ENCODE results near the gene ITGBL1.
A peak's percentile ranks its signal among the peaks of the same experiment; 100 is the strongest.

ITGBL1 gene

GRCh38 chr13:101522607-101523006 lies 70.1 kb downstream of the ITGBL1 start:
- Histone ChIP-seq H3K23ac (ENCODE audit: low read length in 2 of 2) (no peak overlapping the region), H2BK12ac (ENCODE audit: low read length in 2 of 2) (no peak overlapping the region), H3K27ac (ENCODE audit: low read length, poor library complexity, severe bottlenecking) (no peak overlapping the region), H3K36me3 (ENCODE audit: control insufficient read depth in 1 of 2, insufficient read depth in 2 of 2, low read depth in 1 of 2, low read length in 2 of 2) (no peaks in the 10 kb centered on the region), H2AK5ac (ENCODE audit: low read length, severe bottlenecking) (no peak overlapping the region), H3K4me3 (ENCODE audit: insufficient read depth in 1 of 2, low read depth in 1 of 2, low read length in 2 of 2) (no peak overlapping the region), H4K91ac (ENCODE audit: low read length) (no peak overlapping the region), H2AFZ (ENCODE audit: low read depth, low read length) (no peak overlapping the region), H2BK120ac (ENCODE audit: low read depth, low read length) (no peak overlapping the region), H3K4me1 (ENCODE audit: control insufficient read depth, insufficient read depth, low read depth, low read length) (peaks cover 2% of the 10 kb centered on the region), H3K9me3 (ENCODE audit: control insufficient read depth, low read length) (no peaks in the 10 kb centered on the region), H2BK15ac (ENCODE audit: low read depth, poor library complexity, severe bottlenecking) (no peak overlapping the region), H3K4ac (ENCODE audit: low read depth in 1 of 2, low read length in 2 of 2) (no peak overlapping the region), H4K8ac (ENCODE audit: low read length) (no peak overlapping the region), H3K79me1 (replicated peaks; ENCODE audit: low read length, poor library complexity, severe bottlenecking) (no peaks in the 10 kb centered on the region), H3K27me3 (ENCODE audit: control insufficient read depth in 1 of 2, insufficient read depth in 1 of 2, low read length in 2 of 2) (no peaks in the 10 kb centered on the region), H3K14ac (ENCODE audit: low read length in 2 of 2) (no peak overlapping the region), H3K18ac (ENCODE audit: low read depth in 1 of 2, low read length in 2 of 2) (no peak overlapping the region), H3K9ac (ENCODE audit: low read length) (no peak overlapping the region), H2BK5ac (ENCODE audit: low read depth, low read length, poor library complexity, severe bottlenecking) (no peak overlapping the region), H3K4me2 (ENCODE audit: low read length, poor library complexity, severe bottlenecking) (no peak overlapping the region)
- 98% methylated on average over 4 of the region's 5 CpGs for WGBS
- no peak for DNase-seq

DNA sequence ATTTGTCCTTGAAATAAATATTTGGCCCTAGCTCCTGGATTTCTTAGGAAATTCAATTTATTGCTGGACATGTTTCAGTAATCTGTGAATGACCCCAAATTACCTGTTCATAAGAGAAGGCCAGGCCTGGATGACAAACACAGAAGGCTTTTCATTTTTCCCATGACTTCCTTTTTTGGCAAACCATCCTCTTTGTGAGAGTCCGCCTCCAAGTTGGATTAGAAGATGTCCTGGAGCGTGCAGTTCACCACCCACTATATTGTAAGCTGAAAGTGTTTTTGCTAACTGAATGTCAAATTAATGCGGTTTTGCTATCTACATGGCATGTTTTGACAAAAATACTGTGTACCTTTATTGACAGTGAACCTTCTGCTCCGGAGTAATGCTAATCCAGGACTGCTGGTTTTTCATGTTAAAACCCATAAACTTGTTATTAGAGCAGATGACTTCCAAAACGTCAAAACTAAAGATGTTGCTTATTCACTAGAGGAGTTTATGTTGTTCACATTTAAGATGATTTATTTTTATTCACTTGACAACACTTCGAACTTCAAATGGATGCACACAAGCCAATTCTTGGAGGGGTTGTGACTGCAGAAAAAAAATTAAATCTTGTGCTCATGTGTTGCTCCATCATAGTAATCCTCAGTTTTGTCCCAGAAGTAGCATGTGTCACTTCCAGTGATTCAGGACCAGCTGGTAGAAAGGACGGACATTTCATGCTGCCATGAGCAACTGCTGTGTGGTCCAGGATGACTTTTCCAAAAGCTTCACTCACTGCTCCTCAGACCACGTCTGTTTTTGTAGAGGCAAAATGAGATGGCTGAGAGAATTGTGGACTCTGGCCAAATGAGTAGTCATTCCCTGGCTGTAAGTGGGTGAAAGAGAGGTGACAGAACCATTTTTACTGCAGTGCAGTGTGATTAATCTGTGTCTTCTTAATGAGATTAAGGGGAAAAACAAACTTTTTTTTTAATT lies 71.0 kb downstream of the ITGBL1 start:
- Histone ChIP-seq H2BK120ac (ENCODE audit: low read depth, low read length) (no peak overlapping the region), H3K79me1 (replicated peaks; ENCODE audit: low read length, poor library complexity, severe bottlenecking) (no peaks in the 10 kb centered on the region), H3K4ac (ENCODE audit: low read depth in 1 of 2, low read length in 2 of 2) (no peak overlapping the region), H3K4me2 (ENCODE audit: low read length, poor library complexity, severe bottlenecking) (no peak overlapping the region), H2BK15ac (ENCODE audit: low read depth, poor library complexity, severe bottlenecking) (no peak overlapping the region), H2BK5ac (ENCODE audit: low read depth, low read length, poor library complexity, severe bottlenecking) (no peak overlapping the region), H3K9me3 (ENCODE audit: control insufficient read depth, low read length) (no peaks in the 10 kb centered on the region), H3K14ac (ENCODE audit: low read length in 2 of 2) (no peak overlapping the region), H3K4me1 (ENCODE audit: control insufficient read depth, insufficient read depth, low read depth, low read length) (peaks cover 2% of the 10 kb centered on the region), H3K4me3 (ENCODE audit: insufficient read depth in 1 of 2, low read depth in 1 of 2, low read length in 2 of 2) (peak overlapping the region in 1 of 2 experiments; percentile 5), H3K23ac (ENCODE audit: low read length in 2 of 2) (no peak overlapping the region), H4K8ac (ENCODE audit: low read length) (no peak overlapping the region), H2BK12ac (ENCODE audit: low read length in 2 of 2) (no peak overlapping the region), H2AK5ac (ENCODE audit: low read length, severe bottlenecking) (no peak overlapping the region), H3K27ac (ENCODE audit: low read length, poor library complexity, severe bottlenecking) (no peak overlapping the region), H4K91ac (ENCODE audit: low read length) (no peak overlapping the region), H3K27me3 (ENCODE audit: control insufficient read depth in 1 of 2, insufficient read depth in 1 of 2, low read length in 2 of 2) (no peaks in the 10 kb centered on the region), H2AFZ (ENCODE audit: low read depth, low read length) (no peak overlapping the region), H3K9ac (ENCODE audit: low read length) (peak overlapping the region; percentile 18), H3K36me3 (ENCODE audit: control insufficient read depth in 1 of 2, insufficient read depth in 2 of 2, low read depth in 1 of 2, low read length in 2 of 2) (no peaks in the 10 kb centered on the region), H3K18ac (ENCODE audit: low read depth in 1 of 2, low read length in 2 of 2) (no peak overlapping the region)
- peak; percentile 25 for DNase-seq
- WGBS: 60% methylated on average over 6 of the region's 8 CpGs

DNA sequence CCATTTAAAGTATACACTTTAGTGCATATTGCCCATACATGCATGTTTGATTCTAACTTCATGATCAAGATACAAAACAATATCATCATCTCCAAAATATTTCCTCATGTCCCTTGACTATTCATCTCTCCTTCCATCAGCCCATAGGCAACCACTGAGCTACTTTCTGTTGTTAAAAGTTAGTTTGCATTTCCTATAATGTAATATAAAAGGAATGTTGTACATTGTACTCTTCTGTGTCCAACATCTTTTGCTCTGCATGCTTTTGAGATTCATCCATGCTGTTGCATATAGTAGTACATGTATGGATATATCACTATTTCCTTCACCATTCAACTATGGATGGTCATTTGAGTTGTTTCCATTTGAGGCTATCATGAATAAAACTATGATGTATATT lies 74.7 kb downstream of the ITGBL1 start:
- Histone ChIP-seq H2BK120ac (ENCODE audit: low read depth, low read length) (no peak overlapping the region), H3K23ac (ENCODE audit: low read length in 2 of 2) (no peak overlapping the region), H3K4me2 (ENCODE audit: low read length, poor library complexity, severe bottlenecking) (no peak overlapping the region), H3K9ac (ENCODE audit: low read length) (no peak overlapping the region), H2BK5ac (ENCODE audit: low read depth, low read length, poor library complexity, severe bottlenecking) (no peak overlapping the region), H3K9me3 (ENCODE audit: control insufficient read depth, low read length) (no peaks in the 10 kb centered on the region), H3K27ac (ENCODE audit: low read length, poor library complexity, severe bottlenecking) (no peak overlapping the region), H3K18ac (ENCODE audit: low read depth in 1 of 2, low read length in 2 of 2) (no peak overlapping the region), H3K79me1 (replicated peaks; ENCODE audit: low read length, poor library complexity, severe bottlenecking) (no peaks in the 10 kb centered on the region), H3K36me3 (ENCODE audit: control insufficient read depth in 1 of 2, insufficient read depth in 2 of 2, low read depth in 1 of 2, low read length in 2 of 2) (no peaks in the 10 kb centered on the region), H4K91ac (ENCODE audit: low read length) (no peak overlapping the region), H2AFZ (ENCODE audit: low read depth, low read length) (no peak overlapping the region), H4K8ac (ENCODE audit: low read length) (no peak overlapping the region), H3K27me3 (ENCODE audit: control insufficient read depth in 1 of 2, insufficient read depth in 1 of 2, low read length in 2 of 2) (no peaks in the 10 kb centered on the region), H3K4me3 (ENCODE audit: insufficient read depth in 1 of 2, low read depth in 1 of 2, low read length in 2 of 2) (no peak overlapping the region), H2BK15ac (ENCODE audit: low read depth, poor library complexity, severe bottlenecking) (no peak overlapping the region), H3K4me1 (ENCODE audit: control insufficient read depth, insufficient read depth, low read depth, low read length) (peaks cover 2% of the 10 kb centered on the region), H2AK5ac (ENCODE audit: low read length, severe bottlenecking) (no peak overlapping the region), H2BK12ac (ENCODE audit: low read length in 2 of 2) (no peak overlapping the region), H3K4ac (ENCODE audit: low read depth in 1 of 2, low read length in 2 of 2) (no peak overlapping the region), H3K14ac (ENCODE audit: low read length in 2 of 2) (no peak overlapping the region)
- no peak for DNase-seq

DNA sequence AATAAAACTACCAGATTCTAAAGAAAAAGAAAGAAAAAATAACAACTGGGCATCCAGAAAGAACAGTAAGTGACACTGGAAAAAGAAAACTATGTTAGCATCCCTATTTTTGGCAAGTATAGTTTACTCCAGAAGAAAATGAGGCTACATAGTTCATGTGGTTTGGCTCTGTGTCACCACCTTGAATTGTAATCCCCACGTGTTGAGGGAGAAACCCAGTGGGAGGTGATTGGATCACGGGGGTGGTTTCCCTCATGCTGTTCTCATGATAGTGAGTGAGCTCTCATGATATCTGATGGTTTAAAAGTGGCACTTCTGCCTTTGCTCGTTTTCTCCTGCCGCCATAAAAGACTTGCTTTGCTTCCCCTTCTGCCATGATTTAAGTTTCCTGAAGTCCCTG lies 76.9 kb downstream of the ITGBL1 start:
- no peak overlapping the region for H3K23ac ChIP-seq (ENCODE audit: low read length in 2 of 2)
- no peak overlapping the region for H4K91ac ChIP-seq (ENCODE audit: low read length)
- no peak overlapping the region for H2BK5ac ChIP-seq (ENCODE audit: low read depth, low read length, poor library complexity, severe bottlenecking)
- DNase-seq: peak; percentile 60
- H3K27me3 ChIP-seq (ENCODE audit: control insufficient read depth in 1 of 2, insufficient read depth in 1 of 2, low read length in 2 of 2): no peaks in the 10 kb centered on the region
- peak overlapping the region in 1 of 2 experiments; percentile 64 for H3K4me3 ChIP-seq (ENCODE audit: insufficient read depth in 1 of 2, low read depth in 1 of 2, low read length in 2 of 2)
- H3K4me2 ChIP-seq (ENCODE audit: low read length, poor library complexity, severe bottlenecking): no peak overlapping the region
- H3K18ac ChIP-seq (ENCODE audit: low read depth in 1 of 2, low read length in 2 of 2): no peak overlapping the region
- H2AFZ ChIP-seq (ENCODE audit: low read depth, low read length): no peak overlapping the region
- H4K8ac ChIP-seq (ENCODE audit: low read length): no peak overlapping the region
- H2BK12ac ChIP-seq (ENCODE audit: low read length in 2 of 2): no peak overlapping the region
- 30% methylated on average over 4 of the region's 4 CpGs for WGBS
- H2BK120ac ChIP-seq (ENCODE audit: low read depth, low read length): no peak overlapping the region
- H3K14ac ChIP-seq (ENCODE audit: low read length in 2 of 2): no peak overlapping the region
- no peak overlapping the region for H2BK15ac ChIP-seq (ENCODE audit: low read depth, poor library complexity, severe bottlenecking)
- no peaks in the 10 kb centered on the region for H3K4me1 ChIP-seq (ENCODE audit: control insufficient read depth, insufficient read depth, low read depth, low read length)
- H3K9ac ChIP-seq (ENCODE audit: low read length): peak overlapping the region; percentile 86
- H2AK5ac ChIP-seq (ENCODE audit: low read length, severe bottlenecking): no peak overlapping the region
- H3K9me3 ChIP-seq (ENCODE audit: control insufficient read depth, low read length): no peaks in the 10 kb centered on the region
- H3K4ac ChIP-seq (ENCODE audit: low read depth in 1 of 2, low read length in 2 of 2): peak overlapping the region in 1 of 2 experiments; percentile 51
- no peak overlapping the region for H3K27ac ChIP-seq (ENCODE audit: low read length, poor library complexity, severe bottlenecking)
- no peaks in the 10 kb centered on the region for H3K79me1 ChIP-seq (replicated peaks; ENCODE audit: low read length, poor library complexity, severe bottlenecking)
- no peaks in the 10 kb centered on the region for H3K36me3 ChIP-seq (ENCODE audit: control insufficient read depth in 1 of 2, insufficient read depth in 2 of 2, low read depth in 1 of 2, low read length in 2 of 2)
